ENCODE measurements around the gene B3GNT4.
A peak's percentile ranks its signal among the peaks of the same experiment; 100 is the strongest.
"Not testable (repeated sequence)": the region's sequence is repeated elsewhere in the genome, so short reads cannot be mapped to it uniquely, and the experiment has no call there.

The B3GNT4 gene

GRCh38 chr12:122201381-122201780 is 2.1 kb upstream of the B3GNT4 start:
- Histone ChIP-seq H2BK120ac (ENCODE audit: low read depth, low read length) (no peak overlapping the region), H2BK5ac (ENCODE audit: low read depth, low read length, poor library complexity, severe bottlenecking) (no peak overlapping the region), H3K23ac (ENCODE audit: low read length in 2 of 2) (no peak overlapping the region), H3K4me1 (ENCODE audit: control insufficient read depth, insufficient read depth, low read depth, low read length) (peaks cover 23% of the 10 kb centered on the region), H3K27ac (ENCODE audit: low read length, poor library complexity, severe bottlenecking) (no peak overlapping the region), H3K27me3 (ENCODE audit: control insufficient read depth in 1 of 2, insufficient read depth in 1 of 2, low read length in 2 of 2) (peaks cover 12 to 67% of the 10 kb centered on the region in 2 experiments), H4K91ac (ENCODE audit: low read length) (no peak overlapping the region), H3K9me3 (ENCODE audit: control insufficient read depth, low read length) (peaks cover under 1% of the 10 kb centered on the region), H2BK15ac (ENCODE audit: low read depth, poor library complexity, severe bottlenecking) (no peak overlapping the region), H4K8ac (ENCODE audit: low read length) (no peak overlapping the region), H2BK12ac (ENCODE audit: low read length in 2 of 2) (no peak overlapping the region), H3K18ac (ENCODE audit: low read depth in 1 of 2, low read length in 2 of 2) (no peak overlapping the region), H3K79me1 (replicated peaks; ENCODE audit: low read length, poor library complexity, severe bottlenecking) (no peaks in the 10 kb centered on the region), H2AFZ (ENCODE audit: low read depth, low read length) (no peak overlapping the region), H3K9ac (ENCODE audit: low read length) (no peak overlapping the region), H2AK5ac (ENCODE audit: low read length, severe bottlenecking) (no peak overlapping the region), H3K4me2 (ENCODE audit: low read length, poor library complexity, severe bottlenecking) (no peak overlapping the region), H3K4ac (ENCODE audit: low read depth in 1 of 2, low read length in 2 of 2) (no peak overlapping the region), H3K36me3 (ENCODE audit: control insufficient read depth in 1 of 2, insufficient read depth in 2 of 2, low read depth in 1 of 2, low read length in 2 of 2) (peaks cover 0 to 4% of the 10 kb centered on the region in 2 experiments), H3K4me3 (ENCODE audit: insufficient read depth in 1 of 2, low read depth in 1 of 2, low read length in 2 of 2) (no peak overlapping the region), H3K14ac (ENCODE audit: low read length in 2 of 2) (no peak overlapping the region)
- WGBS, result 93% methylated on average over 5 of the region's 5 CpGs
- no peak for DNase-seq

GRCh38 chr12:122202017-122202416 is 1.5 kb upstream of the B3GNT4 start:
- Histone ChIP-seq H3K27ac (ENCODE audit: low read length, poor library complexity, severe bottlenecking) (no peak overlapping the region), H3K36me3 (ENCODE audit: control insufficient read depth in 1 of 2, insufficient read depth in 2 of 2, low read depth in 1 of 2, low read length in 2 of 2) (peaks cover 4 to 10% of the 10 kb centered on the region in 2 experiments), H2BK5ac (ENCODE audit: low read depth, low read length, poor library complexity, severe bottlenecking) (no peak overlapping the region), H2AK5ac (ENCODE audit: low read length, severe bottlenecking) (no peak overlapping the region), H3K23ac (ENCODE audit: low read length in 2 of 2) (no peak overlapping the region), H3K4me2 (ENCODE audit: low read length, poor library complexity, severe bottlenecking) (no peak overlapping the region), H2BK15ac (ENCODE audit: low read depth, poor library complexity, severe bottlenecking) (no peak overlapping the region), H3K4me1 (ENCODE audit: control insufficient read depth, insufficient read depth, low read depth, low read length) (peaks cover 23% of the 10 kb centered on the region), H3K27me3 (ENCODE audit: control insufficient read depth in 1 of 2, insufficient read depth in 1 of 2, low read length in 2 of 2) (peaks cover 12 to 64% of the 10 kb centered on the region in 2 experiments), H3K4ac (ENCODE audit: low read depth in 1 of 2, low read length in 2 of 2) (no peak overlapping the region), H3K4me3 (ENCODE audit: insufficient read depth in 1 of 2, low read depth in 1 of 2, low read length in 2 of 2) (no peak overlapping the region), H3K9ac (ENCODE audit: low read length) (no peak overlapping the region), H2BK120ac (ENCODE audit: low read depth, low read length) (no peak overlapping the region), H3K14ac (ENCODE audit: low read length in 2 of 2) (no peak overlapping the region), H3K18ac (ENCODE audit: low read depth in 1 of 2, low read length in 2 of 2) (no peak overlapping the region), H4K8ac (ENCODE audit: low read length) (no peak overlapping the region), H4K91ac (ENCODE audit: low read length) (no peak overlapping the region), H2AFZ (ENCODE audit: low read depth, low read length) (no peak overlapping the region), H3K9me3 (ENCODE audit: control insufficient read depth, low read length) (no peaks in the 10 kb centered on the region), H3K79me1 (replicated peaks; ENCODE audit: low read length, poor library complexity, severe bottlenecking) (no peaks in the 10 kb centered on the region), H2BK12ac (ENCODE audit: low read length in 2 of 2) (no peak overlapping the region)
- 98% methylated on average over 5 of the region's 6 CpGs for WGBS
- DNase-seq, result no peak

- not testable (repeated sequence) for H2BK120ac ChIP-seq (ENCODE audit: low read depth, low read length); H2BK12ac ChIP-seq (ENCODE audit: low read length in 2 of 2); H3K79me1 ChIP-seq (replicated peaks; ENCODE audit: low read length, poor library complexity, severe bottlenecking); H2AFZ ChIP-seq (ENCODE audit: low read depth, low read length); H2BK15ac ChIP-seq (ENCODE audit: low read depth, poor library complexity, severe bottlenecking); DNase-seq; H4K91ac ChIP-seq (ENCODE audit: low read length); H4K8ac ChIP-seq (ENCODE audit: low read length); H3K4ac ChIP-seq (ENCODE audit: low read depth in 1 of 2, low read length in 2 of 2); H3K18ac ChIP-seq (ENCODE audit: low read depth in 1 of 2, low read length in 2 of 2); H3K14ac ChIP-seq (ENCODE audit: low read length in 2 of 2); H3K9me3 ChIP-seq (ENCODE audit: control insufficient read depth, low read length); H2BK5ac ChIP-seq (ENCODE audit: low read depth, low read length, poor library complexity, severe bottlenecking); H3K27ac ChIP-seq (ENCODE audit: low read length, poor library complexity, severe bottlenecking); H3K23ac ChIP-seq (ENCODE audit: low read length in 2 of 2); H2AK5ac ChIP-seq (ENCODE audit: low read length, severe bottlenecking)
- peaks cover 12 to 64% of the 10 kb centered on the region in 2 experiments for H3K27me3 ChIP-seq (ENCODE audit: control insufficient read depth in 1 of 2, insufficient read depth in 1 of 2, low read length in 2 of 2)
- H3K4me2 ChIP-seq (ENCODE audit: low read length, poor library complexity, severe bottlenecking), result peak overlapping the region; percentile 86
- peak overlapping the region; percentile 57 to 76 for H3K4me3 ChIP-seq (ENCODE audit: insufficient read depth in 1 of 2, low read depth in 1 of 2, low read length in 2 of 2)
- peaks cover 12 to 18% of the 10 kb centered on the region in 2 experiments for H3K36me3 ChIP-seq (ENCODE audit: control insufficient read depth in 1 of 2, insufficient read depth in 2 of 2, low read depth in 1 of 2, low read length in 2 of 2)
- H3K9ac ChIP-seq (ENCODE audit: low read length), result peak overlapping the region; percentile 61
- WGBS, result 87% methylated on average over 15 of the region's 19 CpGs
- peaks cover 23% of the 10 kb centered on the region for H3K4me1 ChIP-seq (ENCODE audit: control insufficient read depth, insufficient read depth, low read depth, low read length)
Observed at GRCh38 chr12:122202811-122203210, 698 bp upstream of the B3GNT4 start.

GRCh38 chr12:122204167-122205052 is 901 bp downstream of the B3GNT4 start:
- Histone ChIP-seq H3K27me3 (ENCODE audit: control insufficient read depth in 1 of 2, insufficient read depth in 1 of 2, low read length in 2 of 2) (peaks cover 12 to 64% of the 10 kb centered on the region in 2 experiments), H3K27ac (ENCODE audit: low read length, poor library complexity, severe bottlenecking) (no peak overlapping the region), H2BK15ac (ENCODE audit: low read depth, poor library complexity, severe bottlenecking) (peak overlapping the region; percentile 2), H3K18ac (ENCODE audit: low read depth in 1 of 2, low read length in 2 of 2) (no peak overlapping the region), H3K4me3 (ENCODE audit: insufficient read depth in 1 of 2, low read depth in 1 of 2, low read length in 2 of 2) (peak overlapping the region; percentile 57 to 61), H3K4me1 (ENCODE audit: control insufficient read depth, insufficient read depth, low read depth, low read length) (peaks cover 19% of the 10 kb centered on the region), H4K8ac (ENCODE audit: low read length) (no peak overlapping the region), H3K14ac (ENCODE audit: low read length in 2 of 2) (no peak overlapping the region), H3K4ac (ENCODE audit: low read depth in 1 of 2, low read length in 2 of 2) (no peak overlapping the region), H4K91ac (ENCODE audit: low read length) (no peak overlapping the region), H2AK5ac (ENCODE audit: low read length, severe bottlenecking) (no peak overlapping the region), H2AFZ (ENCODE audit: low read depth, low read length) (no peak overlapping the region), H3K9ac (ENCODE audit: low read length) (no peak overlapping the region), H3K9me3 (ENCODE audit: control insufficient read depth, low read length) (no peaks in the 10 kb centered on the region), H3K36me3 (ENCODE audit: control insufficient read depth in 1 of 2, insufficient read depth in 2 of 2, low read depth in 1 of 2, low read length in 2 of 2) (peaks cover 26 to 31% of the 10 kb centered on the region in 2 experiments), H2BK5ac (ENCODE audit: low read depth, low read length, poor library complexity, severe bottlenecking) (no peak overlapping the region), H3K79me1 (replicated peaks; ENCODE audit: low read length, poor library complexity, severe bottlenecking) (no peaks in the 10 kb centered on the region), H3K4me2 (ENCODE audit: low read length, poor library complexity, severe bottlenecking) (peak overlapping the region; percentile 86), H2BK12ac (ENCODE audit: low read length in 2 of 2) (no peak overlapping the region), H3K23ac (ENCODE audit: low read length in 2 of 2) (peak overlapping the region in 1 of 2 experiments; percentile 14), H2BK120ac (ENCODE audit: low read depth, low read length) (no peak overlapping the region)
- DNase-seq, result no peak
- 11% methylated on average over 71 of the region's 71 CpGs for WGBS
